ENCODE measurements around the gene SPOUT1. TPM values are rescaled to one million over a fixed set of nuclear protein-coding genes. Genes with fewer than 3 reads are reported as not detected.

Gene SPOUT1
- total RNA-seq, 1 experiment from 2014 or later, result 66.4 TPM

GRCh38 chr9:128818099-128818838 is 11.3 kb downstream of the SPOUT1 start, which contains the start of gene ENDOG:
ENDOG (plus strand) TSS chr9:128818500; CDS start chr9:128818685, 185 bp downstream.
- H3K4me1 ChIP-seq (ENCODE audit: insufficient read depth, low read length, poor library complexity, severe bottlenecking), result peaks cover 7% of the 10 kb centered on the region
- no TSS peak for BruUV-seq (replicated peaks)
- H3K27ac ChIP-seq (ENCODE audit: low read depth, low read length, poor library complexity, severe bottlenecking), result peak within 1 kb of the TSS; percentile 87
- H3K27me3 ChIP-seq (replicated peaks; ENCODE audit: insufficient read depth, low read depth, low read length, poor library complexity), result no peaks in the 10 kb centered on the region
- TF ChIP-seq EZH2 (IDR thresholded peaks at IDR 0.05; ENCODE audit: borderline replicate concordance, low read depth, low read length, poor library complexity, severe bottlenecking) (no peak), CTCF (conservative IDR thresholded peaks at IDR 0.05; ENCODE audit: low read depth, low read length) (peak; percentile 70)
- intact Hi-C loops (cut with micrococcal nuclease; ENCODE audit: unreplicated experiment), result no loop called here
- H3K36me3 ChIP-seq (ENCODE audit: insufficient read depth, low read length, poor library complexity, severe bottlenecking), result peaks cover 22% of the 10 kb centered on the region
- H3K4me3 ChIP-seq (ENCODE audit: low read depth, low read length, poor library complexity, severe bottlenecking), result peak within 1 kb of the TSS; percentile 73
- ChIA-PET POLR2A (ENCODE audit: low non-redundant PET) (interaction anchor here (0.6 kb wide), 1 partner anchor 59 kb away, joined by 5 read pairs; no protein-coding TSS in a partner anchor), CTCF (interaction anchor here (0.5 to 1.1 kb wide), 9 partner anchors 12 to 1281 kb away, joined by 3 to 10 read pairs (median 4); partner anchors contain the start of genes SPOUT1 and ZDHHC12)
- H3K9me3 ChIP-seq (ENCODE audit: low read depth, low read length, poor library complexity, severe bottlenecking), result no peaks in the 10 kb centered on the region
- peak; percentile 99 for DNase-seq (ENCODE audit: low spot score)

GRCh38 chr9:128810873-128811272 is 18.7 kb downstream of the SPOUT1 start:
- POLR2A ChIA-PET (ENCODE audit: low non-redundant PET), result no interaction called here

GRCh38 chr9:128809831-128810230 is 19.8 kb downstream of the SPOUT1 start:
- Histone ChIP-seq H3K27me3 (replicated peaks; ENCODE audit: insufficient read depth, low read depth, low read length, poor library complexity) (no peaks in the 10 kb centered on the region), H3K4me1 (ENCODE audit: insufficient read depth, low read length, poor library complexity, severe bottlenecking) (no peaks in the 10 kb centered on the region), H3K27ac (ENCODE audit: low read depth, low read length, poor library complexity, severe bottlenecking) (no peak overlapping the region), H3K4me3 (ENCODE audit: low read depth, low read length, poor library complexity, severe bottlenecking) (no peak overlapping the region), H3K9me3 (ENCODE audit: low read depth, low read length, poor library complexity, severe bottlenecking) (no peaks in the 10 kb centered on the region), H3K36me3 (ENCODE audit: insufficient read depth, low read length, poor library complexity, severe bottlenecking) (peaks cover 11% of the 10 kb centered on the region)
- intact Hi-C loops (cut with micrococcal nuclease; ENCODE audit: unreplicated experiment), result no loop called here
- ChIA-PET CTCF (no interaction called here), POLR2A (ENCODE audit: low non-redundant PET) (no interaction called here)
- TF ChIP-seq CTCF (conservative IDR thresholded peaks at IDR 0.05; ENCODE audit: low read depth, low read length) (0 out of 2 replicates have a peak, but pooled peaks have one; percentile 14), EZH2 (IDR thresholded peaks at IDR 0.05; ENCODE audit: borderline replicate concordance, low read depth, low read length, poor library complexity, severe bottlenecking) (no peak)
- no peak for DNase-seq (ENCODE audit: low spot score)
- BruUV-seq (replicated peaks), result no TSS peak

More at GRCh38 chr9:128810873-128811272, 18.7 kb downstream of the SPOUT1 start:
- Histone ChIP-seq H3K36me3 (ENCODE audit: insufficient read depth, low read length, poor library complexity, severe bottlenecking) (peaks cover 5% of the 10 kb centered on the region), H3K9me3 (ENCODE audit: low read depth, low read length, poor library complexity, severe bottlenecking) (no peaks in the 10 kb centered on the region), H3K4me3 (ENCODE audit: low read depth, low read length, poor library complexity, severe bottlenecking) (no peak overlapping the region), H3K27ac (ENCODE audit: low read depth, low read length, poor library complexity, severe bottlenecking) (no peak overlapping the region), H3K27me3 (replicated peaks; ENCODE audit: insufficient read depth, low read depth, low read length, poor library complexity) (no peaks in the 10 kb centered on the region), H3K4me1 (ENCODE audit: insufficient read depth, low read length, poor library complexity, severe bottlenecking) (no peaks in the 10 kb centered on the region)
- no peak for DNase-seq (ENCODE audit: low spot score)
- BruUV-seq (replicated peaks), result no TSS peak
- intact Hi-C loops (cut with micrococcal nuclease; ENCODE audit: unreplicated experiment), result no loop called here
- CTCF ChIA-PET, result no interaction called here
- no peak for TF ChIP-seq CTCF (conservative IDR thresholded peaks at IDR 0.05; ENCODE audit: low read depth, low read length)
- no peak for TF ChIP-seq EZH2 (IDR thresholded peaks at IDR 0.05; ENCODE audit: borderline replicate concordance, low read depth, low read length, poor library complexity, severe bottlenecking)
